Activated naive CD4-positive, alpha-beta T cell treated with anti-CD3 and anti-CD28 coated beads for 36 hours (primary cell): Measurements from ENCODE around the gene LDLRAD4. TPM values are rescaled to one million over a fixed set of nuclear protein-coding genes. Genes with fewer than 3 reads are reported as not detected.

Source experiments
- CTCF ChIA-PET: fragments of 350-600 bp; sonication (Branson Sonifier 250); formaldehyde crosslinking; loops from one replicate; lab custom pipeline; 2021; ENCODE audit warnings: antibody characterized with exemption; lab: Charles Lee
- DNase-seq: peaks from one replicate; pipeline ENCODE4 v3.0.0-alpha.2; 2020
- H3K27ac Mint-ChIP-seq: one replicate; pipeline ENCODE4 v1.8.0; 2021; ENCODE audit warnings: mild to moderate bottlenecking, mixed read lengths
- H3K27me3 Mint-ChIP-seq: one replicate; pipeline ENCODE4 v1.8.0; 2021; ENCODE audit warnings: low read depth, mixed read lengths
- H3K36me3 Mint-ChIP-seq: one replicate; pipeline ENCODE4 v1.8.0; 2021; ENCODE audit warnings: low read depth, mixed read lengths
- H3K4me1 Mint-ChIP-seq: one replicate; pipeline ENCODE4 v1.8.0; 2021; ENCODE audit warnings: low read depth, mixed read lengths
- H3K4me3 Mint-ChIP-seq: one replicate; pipeline ENCODE4 v1.8.0; 2021; ENCODE audit warnings: mild to moderate bottlenecking, moderate library complexity, mixed read lengths
- H3K9me3 Mint-ChIP-seq: one replicate; pipeline ENCODE4 v1.8.0; 2021; ENCODE audit warnings: mixed read lengths
- intact Hi-C: fragments of 100-400 bp; cut with micrococcal nuclease; formaldehyde crosslinking; loops from one replicate; pipeline ENCODE4 v1.15.1; 2023
- total RNA-seq, 2 experiments: library from RNA; stranded (reverse); gene quantifications; one replicate each; pipeline ENCODE4 v1.2.3, GENCODE V29; 2021

LDLRAD4 gene
- total RNA-seq, 2 experiments from 2014 or later: 19.4 to 21.3 TPM

DNA sequence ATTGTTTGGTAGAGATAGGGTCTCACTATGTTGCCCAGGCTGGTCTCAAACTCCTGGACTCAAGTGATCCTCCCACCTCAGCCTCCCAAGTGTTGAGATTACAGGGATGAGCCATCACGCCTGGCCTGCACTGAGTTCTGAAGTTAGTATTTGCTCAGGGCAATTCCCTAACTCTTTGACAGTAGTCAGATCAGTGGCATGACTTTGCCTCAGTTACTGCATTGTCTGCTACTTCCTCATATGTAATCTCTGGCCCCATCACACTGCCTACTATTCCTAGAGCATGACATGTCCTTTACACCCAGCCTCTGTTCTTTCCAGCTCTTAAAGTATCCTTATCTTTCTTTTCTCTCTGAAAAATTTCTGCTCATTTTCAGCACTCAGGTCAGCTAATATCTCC is 193.5 kb downstream of the LDLRAD4 start:
- intact Hi-C loops: no loop called here
- DNase-seq: no peak
- CTCF ChIA-PET: interaction anchor here (0.8 kb wide), 1 partner anchor 200 kb away, joined by 3 read pairs; no protein-coding TSS in a partner anchor
- peaks cover 10% of the 10 kb centered on the region for H3K9me3 Mint-ChIP-seq
- no peak overlapping the region for H3K4me3 Mint-ChIP-seq
- H3K27ac Mint-ChIP-seq: no peak overlapping the region
- H3K27me3 Mint-ChIP-seq: no peaks in the 10 kb centered on the region
- H3K4me1 Mint-ChIP-seq: peaks cover 9% of the 10 kb centered on the region
- H3K36me3 Mint-ChIP-seq: peaks cover 15% of the 10 kb centered on the region

DNA sequence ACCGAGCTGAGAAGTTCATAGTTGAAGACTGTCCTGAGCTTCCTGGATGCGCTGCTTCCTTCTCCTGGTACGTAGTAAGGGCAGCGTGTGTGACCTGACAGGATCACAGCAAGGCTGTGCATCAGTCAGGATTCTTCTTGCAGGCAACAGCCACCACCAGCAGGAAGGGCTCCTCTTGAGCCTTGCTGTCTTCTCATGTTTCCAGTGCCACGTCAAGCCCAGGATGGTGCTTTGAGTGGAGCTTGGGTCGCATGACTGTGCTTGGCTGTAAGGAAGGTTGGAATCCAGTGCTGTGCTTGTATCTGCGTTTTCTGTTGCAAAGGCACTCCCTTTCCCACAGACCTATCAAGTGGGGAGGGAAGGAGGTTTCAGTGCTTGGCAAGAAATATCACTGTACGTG is 194.3 kb downstream of the LDLRAD4 start:
- intact Hi-C loops: no loop called here
- Mint-ChIP-seq H3K4me1 (peaks cover 9% of the 10 kb centered on the region), H3K9me3 (peaks cover 10% of the 10 kb centered on the region), H3K36me3 (peaks cover 15% of the 10 kb centered on the region), H3K4me3 (no peak overlapping the region), H3K27ac (no peak overlapping the region), H3K27me3 (no peaks in the 10 kb centered on the region)
- CTCF ChIA-PET: interaction anchor here (0.8 kb wide), 1 partner anchor 199 kb away, joined by 3 read pairs; no protein-coding TSS in a partner anchor
- DNase-seq: no peak

DNA sequence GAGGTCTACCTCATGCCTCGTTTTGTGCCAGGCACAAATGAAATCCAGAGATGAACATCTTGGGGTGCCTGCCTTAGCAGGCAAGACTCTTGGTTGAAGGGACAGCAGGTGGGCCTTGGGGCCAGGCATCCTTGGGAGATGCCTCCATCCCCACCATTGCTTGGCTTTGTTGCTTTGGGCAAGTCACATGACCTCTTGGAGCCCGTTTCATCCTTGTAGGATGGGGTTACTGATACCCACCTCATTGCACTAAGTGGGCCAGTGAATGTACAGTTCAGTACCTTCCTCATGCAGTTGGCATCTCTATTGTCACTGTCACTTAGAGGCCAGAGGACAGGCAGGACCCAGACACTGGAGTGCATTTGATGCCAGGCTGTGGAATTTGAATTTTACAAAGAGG is 195.5 kb downstream of the LDLRAD4 start:
- H3K4me3 Mint-ChIP-seq: no peak overlapping the region
- DNase-seq: no peak
- H3K27ac Mint-ChIP-seq: no peak overlapping the region
- H3K4me1 Mint-ChIP-seq: peaks cover 9% of the 10 kb centered on the region
- intact Hi-C loops: no loop called here
- peaks cover 15% of the 10 kb centered on the region for H3K36me3 Mint-ChIP-seq
- H3K27me3 Mint-ChIP-seq: no peaks in the 10 kb centered on the region
- CTCF ChIA-PET: no interaction called here
- H3K9me3 Mint-ChIP-seq: peaks cover 10% of the 10 kb centered on the region

DNA sequence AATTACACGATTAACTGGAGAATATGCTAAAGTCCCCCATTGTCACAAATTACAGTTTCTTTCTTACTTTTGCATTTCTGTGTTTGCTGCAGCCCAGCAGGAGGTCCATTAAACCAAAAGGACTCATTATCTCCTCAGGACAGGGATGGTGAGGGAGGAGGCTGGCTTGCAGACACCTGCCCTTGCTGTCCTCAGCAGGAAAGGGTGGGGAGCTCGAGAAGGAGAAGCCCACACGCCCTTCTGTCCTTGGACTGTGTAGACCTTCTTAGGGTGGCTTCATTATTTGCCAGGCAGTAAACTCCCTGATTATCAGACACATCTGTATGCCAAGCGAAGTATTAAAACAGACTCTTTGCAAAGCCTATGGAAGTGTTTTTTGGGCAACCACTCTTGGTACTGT is 196.0 kb downstream of the LDLRAD4 start:
- CTCF ChIA-PET: no interaction called here
- intact Hi-C loops: no loop called here
- DNase-seq: no peak
- Mint-ChIP-seq H3K36me3 (peaks cover 15% of the 10 kb centered on the region), H3K9me3 (peaks cover 10% of the 10 kb centered on the region), H3K4me3 (no peak overlapping the region), H3K27ac (no peak overlapping the region), H3K4me1 (peaks cover 9% of the 10 kb centered on the region), H3K27me3 (no peaks in the 10 kb centered on the region)

DNA sequence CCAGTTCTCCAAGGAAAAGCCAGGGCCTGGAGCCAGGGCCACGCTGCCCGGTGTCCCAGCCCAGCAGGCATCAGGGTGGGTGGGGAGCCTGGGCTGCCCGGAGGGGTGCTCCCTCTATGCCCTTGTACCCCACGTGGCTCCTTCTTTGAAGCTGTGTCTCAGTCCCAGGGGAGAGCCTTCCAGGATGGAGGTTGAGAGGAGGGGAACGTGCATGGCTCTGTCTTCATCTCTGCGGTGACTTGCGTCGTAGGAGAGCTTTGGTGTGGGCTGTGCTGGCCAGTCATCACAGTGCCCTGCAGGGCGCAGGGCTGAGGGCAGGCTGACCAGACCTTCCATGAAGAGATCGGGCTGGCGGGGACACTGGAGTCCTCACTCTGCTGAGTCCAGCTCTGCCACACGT is 197.2 kb downstream of the LDLRAD4 start:
- Mint-ChIP-seq H3K9me3 (peaks cover 10% of the 10 kb centered on the region), H3K4me1 (peaks cover 9% of the 10 kb centered on the region), H3K36me3 (peaks cover 13% of the 10 kb centered on the region), H3K27ac (no peak overlapping the region), H3K4me3 (no peak overlapping the region), H3K27me3 (no peaks in the 10 kb centered on the region)
- CTCF ChIA-PET: interaction anchor here (1.6 kb wide), 1 partner anchor 199 kb away, joined by 4 read pairs; no protein-coding TSS in a partner anchor
- intact Hi-C loops: no loop called here
- DNase-seq: no peak

DNA sequence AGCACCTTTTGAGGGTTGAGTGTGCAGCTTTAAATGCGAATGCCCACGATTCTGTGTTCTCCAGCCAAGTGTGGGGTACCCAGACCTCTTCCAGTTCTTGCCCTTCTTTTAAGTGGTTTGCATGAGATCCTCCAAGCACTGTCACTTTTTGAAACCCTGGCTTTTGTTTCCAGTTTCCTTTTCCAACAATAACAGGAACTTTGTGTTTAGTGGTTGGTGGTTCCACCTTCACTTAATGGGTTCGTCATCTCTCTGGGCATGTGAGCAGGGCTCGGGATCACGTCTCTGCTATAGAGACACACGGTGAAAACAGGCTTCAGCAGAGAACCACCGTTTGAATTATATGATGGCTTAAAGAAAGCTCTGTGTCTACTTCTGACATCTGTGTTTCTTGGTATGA is 197.6 kb downstream of the LDLRAD4 start:
- CTCF ChIA-PET: interaction anchor here (1.2 to 1.6 kb wide), 2 partner anchors 11 to 200 kb away, joined by 4 to 6 read pairs; no protein-coding TSS in a partner anchor
- Mint-ChIP-seq H3K36me3 (peaks cover 13% of the 10 kb centered on the region), H3K4me3 (no peak overlapping the region), H3K27me3 (no peaks in the 10 kb centered on the region), H3K9me3 (peaks cover 10% of the 10 kb centered on the region), H3K27ac (no peak overlapping the region), H3K4me1 (peaks cover 10% of the 10 kb centered on the region)
- peak; percentile 17 for DNase-seq
- intact Hi-C loops: no loop called here

DNA sequence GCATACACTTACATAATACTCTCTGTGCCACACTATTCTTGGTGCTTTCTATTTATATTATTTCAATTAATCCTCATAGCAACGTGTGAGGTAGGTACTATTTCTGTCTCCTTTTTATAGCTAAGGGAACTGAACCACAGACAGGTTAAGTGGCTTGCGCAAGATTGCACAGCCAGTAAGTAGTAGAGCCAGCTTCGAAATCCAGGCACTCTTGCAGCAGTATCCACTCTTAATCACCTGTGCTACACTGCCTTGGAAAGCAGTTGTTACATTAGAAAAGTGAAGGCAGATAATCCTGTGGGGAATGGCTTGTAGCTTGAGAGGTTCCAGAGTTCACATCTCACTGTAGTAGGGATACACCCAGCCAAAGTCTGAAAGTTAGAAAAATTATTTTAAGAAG is 198.3 kb downstream of the LDLRAD4 start:
- Mint-ChIP-seq H3K4me3 (no peak overlapping the region), H3K27me3 (no peaks in the 10 kb centered on the region), H3K4me1 (peaks cover 12% of the 10 kb centered on the region), H3K9me3 (peaks cover 7% of the 10 kb centered on the region), H3K27ac (no peak overlapping the region), H3K36me3 (peaks cover 13% of the 10 kb centered on the region)
- no peak for DNase-seq
- CTCF ChIA-PET: interaction anchor here (1.2 to 1.6 kb wide), 2 partner anchors 10 to 201 kb away, joined by 4 to 6 read pairs; no protein-coding TSS in a partner anchor
- intact Hi-C loops: no loop called here

DNA sequence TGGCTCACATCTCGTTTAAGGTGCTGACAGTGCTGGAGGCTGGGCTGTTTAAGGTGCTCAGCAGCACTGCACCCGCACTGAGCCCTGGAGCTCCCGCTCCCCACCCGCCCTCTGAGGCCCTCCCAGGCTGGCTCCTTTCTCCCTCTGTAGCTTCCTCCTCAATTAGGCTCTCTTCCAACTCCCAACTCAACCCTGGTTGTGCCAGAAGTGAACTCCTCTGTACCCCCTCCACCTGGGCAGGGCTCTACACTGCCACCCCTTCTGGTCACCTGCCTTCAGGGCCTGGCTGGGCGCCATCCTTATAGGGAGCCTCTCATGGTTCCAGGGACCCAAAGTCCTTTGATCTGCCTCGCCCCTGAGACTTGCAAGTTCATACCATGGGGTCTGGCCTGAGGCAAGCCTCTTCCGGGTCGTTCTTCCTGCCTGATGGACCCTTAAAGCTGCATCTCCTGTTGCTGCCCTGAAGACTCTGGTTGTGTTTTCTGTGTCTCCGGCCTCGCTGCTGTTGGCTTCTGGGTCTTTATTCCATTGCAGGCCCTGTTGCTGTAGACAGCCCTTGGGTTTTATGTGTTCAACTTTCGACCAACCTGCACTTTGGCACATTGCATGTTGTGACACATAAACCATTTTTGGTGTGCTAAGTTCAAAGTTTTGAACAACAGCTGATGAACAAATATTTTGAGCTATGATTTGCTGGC is 199.6 kb downstream of the LDLRAD4 start:
- H3K4me1 Mint-ChIP-seq: peaks cover 12% of the 10 kb centered on the region
- H3K27me3 Mint-ChIP-seq: no peaks in the 10 kb centered on the region
- no peaks in the 10 kb centered on the region for H3K9me3 Mint-ChIP-seq
- H3K36me3 Mint-ChIP-seq: peaks cover 4% of the 10 kb centered on the region
- DNase-seq: no peak
- CTCF ChIA-PET: no interaction called here
- no peak overlapping the region for H3K27ac Mint-ChIP-seq
- no peak overlapping the region for H3K4me3 Mint-ChIP-seq
- intact Hi-C loops: no loop called here

DNA sequence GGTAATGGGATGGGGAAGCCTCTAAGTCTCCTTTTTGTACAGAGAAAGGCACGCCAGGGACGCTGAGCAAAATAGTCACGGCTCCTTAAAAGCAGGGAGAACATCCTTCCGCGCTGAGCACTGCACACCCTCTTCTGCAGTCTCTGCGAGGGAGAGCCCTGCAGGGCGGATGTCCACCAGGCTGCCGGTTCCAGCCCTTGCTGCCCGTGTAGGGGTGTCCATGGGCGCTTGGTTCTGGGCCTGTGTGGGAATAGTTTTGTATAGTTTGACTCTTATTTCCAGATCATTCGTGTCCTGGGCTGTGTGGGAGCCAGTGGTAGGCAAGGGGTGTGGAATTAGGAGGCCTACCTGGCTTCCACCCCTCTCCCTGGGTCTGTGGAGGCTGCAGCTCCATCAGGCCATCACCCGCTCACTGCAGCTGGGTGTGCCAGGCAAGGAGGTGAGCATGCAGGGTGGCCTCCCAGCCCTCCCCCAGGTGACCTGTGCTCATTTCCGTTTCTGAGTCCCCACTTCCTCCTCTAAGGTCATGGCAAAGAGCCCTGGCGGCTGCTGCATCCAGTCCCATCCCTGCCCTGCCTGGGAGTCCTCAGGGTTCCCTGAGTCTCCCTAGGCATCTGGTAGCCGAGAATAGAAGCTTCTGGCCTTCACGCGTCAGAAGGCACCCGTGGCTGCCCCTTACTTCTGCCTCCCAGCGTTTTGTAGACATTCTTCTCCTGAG is 202.6 kb downstream of the LDLRAD4 start:
- CTCF ChIA-PET: interaction anchor here (1.3 kb wide), 1 partner anchor 205 kb away, joined by 3 read pairs; no protein-coding TSS in a partner anchor
- Mint-ChIP-seq H3K4me3 (no peak overlapping the region), H3K27ac (no peak overlapping the region)

DNA sequence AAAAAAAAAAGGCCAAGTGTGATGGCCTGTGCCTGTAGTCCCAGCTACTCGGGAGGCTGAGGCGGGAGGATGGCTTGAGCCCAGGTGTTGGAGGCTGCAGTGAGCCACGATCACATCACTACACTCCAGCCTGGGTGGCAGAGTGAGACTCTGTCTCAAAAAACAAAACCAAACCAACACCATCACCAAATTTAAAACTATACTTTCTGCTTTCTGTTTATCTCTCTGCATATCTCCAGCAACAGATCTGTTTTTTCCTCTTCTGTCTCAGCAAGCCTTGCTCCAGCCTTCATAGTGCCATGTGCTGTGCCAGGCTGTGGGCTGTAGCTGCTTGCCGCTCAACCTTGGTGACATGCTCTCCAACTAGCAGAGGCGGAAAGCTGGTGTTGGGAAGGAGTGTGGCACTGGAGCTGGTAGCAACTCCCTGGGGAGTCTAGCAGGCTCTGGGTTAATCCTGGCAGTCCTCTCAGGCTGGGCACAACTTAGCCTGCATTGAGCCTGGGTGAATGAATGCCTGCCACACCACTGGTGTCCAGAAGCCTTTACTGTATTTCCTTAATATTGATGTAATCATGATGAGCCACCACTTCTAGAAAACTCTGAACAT is 204.1 kb downstream of the LDLRAD4 start:
- Mint-ChIP-seq H3K36me3 (no peaks in the 10 kb centered on the region), H3K9me3 (no peaks in the 10 kb centered on the region), H3K4me3 (no peak overlapping the region), H3K27ac (no peak overlapping the region), H3K4me1 (peaks cover 14% of the 10 kb centered on the region), H3K27me3 (no peaks in the 10 kb centered on the region)
- CTCF ChIA-PET: no interaction called here
- no peak for DNase-seq
- intact Hi-C loops: no loop called here

More for the DNA sequence above, 202.6 kb downstream of the LDLRAD4 start:
- intact Hi-C loops: no loop called here
- Mint-ChIP-seq H3K9me3 (no peaks in the 10 kb centered on the region), H3K27me3 (no peaks in the 10 kb centered on the region), H3K36me3 (no peaks in the 10 kb centered on the region), H3K4me1 (peaks cover 18% of the 10 kb centered on the region)
- DNase-seq: peak; percentile 17

DNA sequence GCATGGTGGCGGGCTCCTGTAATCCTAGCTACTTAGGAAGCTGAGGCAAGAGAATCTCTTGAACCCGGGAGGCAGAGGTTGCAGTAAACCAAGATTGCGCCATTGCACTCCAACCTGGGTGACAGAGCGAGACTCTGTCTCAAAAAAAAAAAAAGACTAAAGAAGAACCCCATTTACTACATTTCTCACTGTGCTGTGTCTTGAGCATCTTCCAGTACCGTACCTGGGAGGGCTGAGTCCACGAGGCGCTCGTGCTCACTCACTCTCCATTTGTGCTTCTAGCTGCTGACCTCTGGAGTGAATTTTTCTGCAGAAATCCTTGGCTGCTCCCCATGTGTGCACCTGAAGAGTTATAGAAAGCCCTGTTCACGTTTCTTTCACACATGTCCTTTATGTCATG is 204.8 kb downstream of the LDLRAD4 start:
- Mint-ChIP-seq H3K27me3 (no peaks in the 10 kb centered on the region), H3K36me3 (no peaks in the 10 kb centered on the region), H3K27ac (no peak overlapping the region), H3K4me3 (no peak overlapping the region), H3K9me3 (no peaks in the 10 kb centered on the region), H3K4me1 (peaks cover 19% of the 10 kb centered on the region)
- intact Hi-C loops: no loop called here
- DNase-seq: no peak
- CTCF ChIA-PET: no interaction called here

DNA sequence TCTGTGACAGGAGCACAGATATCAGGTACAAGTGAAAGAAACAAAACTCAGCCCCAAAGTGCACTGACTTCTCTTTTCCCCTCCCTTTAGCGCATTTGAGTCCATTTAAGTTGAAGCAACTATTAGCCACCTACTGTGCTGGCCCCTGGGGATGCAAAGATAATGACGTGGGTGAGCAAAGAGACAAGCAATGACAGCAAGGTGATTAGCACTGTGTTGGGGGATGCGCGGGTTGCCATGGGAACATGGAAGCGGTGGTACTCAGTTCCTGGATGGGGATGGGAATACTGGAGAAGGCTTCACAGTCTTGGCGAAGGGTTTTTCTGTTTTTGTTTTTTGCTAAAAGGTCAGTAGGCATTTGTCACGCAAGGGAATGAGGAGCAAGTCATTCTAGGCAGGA is 205.8 kb downstream of the LDLRAD4 start:
- CTCF ChIA-PET: no interaction called here

More for the DNA sequence above, 205.8 kb downstream of the LDLRAD4 start:
- H3K27me3 Mint-ChIP-seq: no peaks in the 10 kb centered on the region
- no peaks in the 10 kb centered on the region for H3K36me3 Mint-ChIP-seq
- no peaks in the 10 kb centered on the region for H3K9me3 Mint-ChIP-seq
- no peak for DNase-seq
- intact Hi-C loops: no loop called here
- no peak overlapping the region for H3K4me3 Mint-ChIP-seq
- H3K27ac Mint-ChIP-seq: no peak overlapping the region
- peaks cover 22% of the 10 kb centered on the region for H3K4me1 Mint-ChIP-seq
